Body of pancreas (tissue), 4 donors: ENCODE results near the gene MALAT1. TPM values are rescaled to one million over a fixed set of nuclear protein-coding genes. Genes with fewer than 3 reads are reported as not detected.

Source experiments
- ATAC-seq: fragments of 150-250 bp; one replicate; pipeline ENCODE4 v1.9.1; 2016
- DNase-seq, 4 donors: peaks; one replicate each; pipeline ENCODE4 v3.0.0-alpha.2; 2019
- H3K27ac ChIP-seq, 4 donors: fragments of 200-600 bp; sonication (generic); 1 replicate in 3 of 4; 2 replicates in 1 of 4; pipeline versions ENCODE4 v1.5.1 to v1.6.1; 2016 to 2019; ENCODE audit warnings: mild to moderate bottlenecking in 1 of 4, mixed read lengths in 1 of 4, moderate library complexity in 1 of 4
- H3K27me3 ChIP-seq, 2 donors: fragments of 200-600 bp; sonication (generic); one replicate each; pipeline ENCODE4 v1.6.0; 2016; ENCODE audit warnings: mild to moderate bottlenecking in 1 of 2
- H3K36me3 ChIP-seq, 2 donors: fragments of 200-600 bp; sonication (generic); replicated peaks in 1 of 2; 2 replicates each; pipeline ENCODE4 v1.5.1; 2016; ENCODE audit warnings: low read depth in 2 of 2; ENCODE audit not compliant: insufficient read depth in 1 of 2
- H3K4me1 ChIP-seq: fragments of 200-600 bp; sonication (generic); one replicate; pipeline ENCODE4 v1.6.0; 2016
- H3K4me3 ChIP-seq, 2 donors: fragments of 200-600 bp; sonication (generic); 1 replicate in 1 of 2; 2 replicates in 1 of 2; pipeline ENCODE4 v1.5.1; 2016 to 2019
- H3K9me3 ChIP-seq, 3 donors: fragments of 200-600 bp; sonication (generic); 1 replicate in 2 of 3; 2 replicates in 1 of 3; pipeline ENCODE4 v1.5.1; 2016
- POLR2A ChIP-seq, 3 donors: fragments of 450-650 bp; IDR thresholded peaks; one replicate each; pipeline ENCODE4 v1.6.1; 2016; ENCODE audit warnings: antibody characterized with exemption in 3 of 3, mild to moderate bottlenecking in 2 of 3
- WGBS, 2 donors: methylation state at CpG; one replicate each; pipeline ENCODE4 v1.1.5; 2017; 5-methylcytosine and 5-hydroxymethylcytosine counted together
- intact Hi-C: fragments of 100-400 bp; cut with DNase I; formaldehyde crosslinking; loops from one replicate; pipeline ENCODE4 v1.15.1; 2023
- total RNA-seq, 2 donors: library from RNA; depleted of rRNA; stranded (reverse); fragments of >200 nt; gene quantifications; one replicate each; pipeline ENCODE4 v1.1.0, GENCODE V29; 2016
- TF ChIP-seq, protein P1 (sequence below), 7 experiments: fragments of 450-650 bp in 4 of 7; fragments of 200-600 bp in 3 of 7; sonication (generic) in 3 of 7; IDR thresholded peaks; one replicate each; pipeline ENCODE4 v1.5.1; 2016 to 2019; ENCODE audit warnings: antibody characterized with exemption in 7 of 7

The MALAT1 gene
- total RNA-seq, 2 donors from 2014 or later: 10,129 to 14,092 TPM

GRCh38 chr11:65546217-65546958 lies 47.5 kb downstream of the MALAT1 start:
- ATAC-seq: peak; percentile 93
- peaks cover 25% of the 10 kb centered on the region for H3K4me1 ChIP-seq

DNA sequence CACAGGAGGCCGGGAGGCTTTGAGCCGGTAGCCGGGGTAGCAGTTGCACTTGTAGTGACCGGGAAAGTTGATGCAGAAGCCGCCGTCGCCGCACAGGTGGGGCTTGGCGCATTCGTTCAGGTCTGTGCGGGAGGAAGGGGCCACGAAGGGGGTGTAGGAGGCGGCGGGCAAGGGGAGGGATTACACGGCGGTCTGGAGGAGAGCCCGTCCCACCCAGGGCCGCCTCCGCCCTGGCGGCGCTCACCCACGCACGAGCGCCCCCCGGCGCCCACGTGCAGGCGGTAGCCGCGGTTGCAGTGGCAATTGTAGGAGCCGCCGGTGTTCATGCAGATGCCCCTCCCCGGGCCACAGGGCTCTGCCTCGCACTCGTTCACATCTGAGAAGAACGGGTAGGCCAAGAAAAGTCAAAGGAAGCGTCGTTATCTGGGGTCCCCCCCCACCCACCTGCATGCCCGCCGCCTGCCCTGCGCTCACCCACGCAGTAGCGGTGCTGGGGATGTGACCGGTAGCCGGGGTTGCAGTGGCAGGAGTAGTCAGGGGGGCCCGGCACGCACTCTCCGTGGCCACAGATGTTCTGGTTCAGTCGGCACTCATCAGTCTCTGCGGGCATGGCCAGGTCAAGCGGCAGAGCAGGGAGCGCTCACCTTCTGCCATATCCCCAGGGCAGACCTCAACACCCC lies 48.7 kb downstream of the MALAT1 start:
- intact Hi-C loops: no loop called here
- WGBS, 2 donors: 84 to 90% methylated on average over 32 to 52 of the region's 52 CpGs
- TF ChIP-seq, protein P1, sequence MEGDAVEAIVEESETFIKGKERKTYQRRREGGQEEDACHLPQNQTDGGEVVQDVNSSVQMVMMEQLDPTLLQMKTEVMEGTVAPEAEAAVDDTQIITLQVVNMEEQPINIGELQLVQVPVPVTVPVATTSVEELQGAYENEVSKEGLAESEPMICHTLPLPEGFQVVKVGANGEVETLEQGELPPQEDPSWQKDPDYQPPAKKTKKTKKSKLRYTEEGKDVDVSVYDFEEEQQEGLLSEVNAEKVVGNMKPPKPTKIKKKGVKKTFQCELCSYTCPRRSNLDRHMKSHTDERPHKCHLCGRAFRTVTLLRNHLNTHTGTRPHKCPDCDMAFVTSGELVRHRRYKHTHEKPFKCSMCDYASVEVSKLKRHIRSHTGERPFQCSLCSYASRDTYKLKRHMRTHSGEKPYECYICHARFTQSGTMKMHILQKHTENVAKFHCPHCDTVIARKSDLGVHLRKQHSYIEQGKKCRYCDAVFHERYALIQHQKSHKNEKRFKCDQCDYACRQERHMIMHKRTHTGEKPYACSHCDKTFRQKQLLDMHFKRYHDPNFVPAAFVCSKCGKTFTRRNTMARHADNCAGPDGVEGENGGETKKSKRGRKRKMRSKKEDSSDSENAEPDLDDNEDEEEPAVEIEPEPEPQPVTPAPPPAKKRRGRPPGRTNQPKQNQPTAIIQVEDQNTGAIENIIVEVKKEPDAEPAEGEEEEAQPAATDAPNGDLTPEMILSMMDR (IDR thresholded peaks at IDR 0.05): no peak
- TF ChIP-seq POLR2A (IDR thresholded peaks at IDR 0.05): no peak
- Histone ChIP-seq H3K4me1 (peaks cover 33% of the 10 kb centered on the region), H3K4me3 (no peak overlapping the region), H3K27ac (no peak overlapping the region), H3K27me3 (no peaks in the 10 kb centered on the region), H3K9me3 (no peaks in the 10 kb centered on the region), H3K36me3 (no peaks in the 10 kb centered on the region)
- ATAC-seq (no peak), DNase-seq (no peak)

More at GRCh38 chr11:65546217-65546958, 47.5 kb downstream of the MALAT1 start:
- peak overlapping the region in 1 of 2 donors; percentile 11 for H3K4me3 ChIP-seq
- no peaks in the 10 kb centered on the region for H3K9me3 ChIP-seq
- H3K27ac ChIP-seq: peak overlapping the region; percentile 52 to 91 (median 68)
- no peaks in the 10 kb centered on the region for H3K36me3 ChIP-seq
- peak; percentile 95 to 97 (median 96) for DNase-seq
- peak in 2 of 3 donors; percentile 41 to 51 for TF ChIP-seq POLR2A (IDR thresholded peaks at IDR 0.05)
- TF ChIP-seq, protein P1 (IDR thresholded peaks at IDR 0.05): peak in 1 of 7 experiments; percentile 6
- 5 to 23% methylated on average over 7 to 59 of the region's 64 CpGs for WGBS, 2 donors
- intact Hi-C loops: no loop called here
- H3K27me3 ChIP-seq: no peaks in the 10 kb centered on the region

- WGBS, 2 donors: 93 to 94% methylated on average over 3 of the region's 3 CpGs
- intact Hi-C loops: no loop called here
- ATAC-seq (no peak), DNase-seq (no peak)
- TF ChIP-seq, protein P1 (IDR thresholded peaks at IDR 0.05): no peak
- no peak for TF ChIP-seq POLR2A (IDR thresholded peaks at IDR 0.05)
- H3K4me1 ChIP-seq: peaks cover 35% of the 10 kb centered on the region
- H3K27ac ChIP-seq: no peak overlapping the region
- H3K9me3 ChIP-seq: no peaks in the 10 kb centered on the region
- H3K4me3 ChIP-seq: no peak overlapping the region
- H3K36me3 ChIP-seq: no peaks in the 10 kb centered on the region
- no peaks in the 10 kb centered on the region for H3K27me3 ChIP-seq
These were observed 49.5 kb downstream of the MALAT1 start for GRCh38 chr11:65548395-65548794.

GRCh38 chr11:65549096-65549495 lies 50.3 kb downstream of the MALAT1 start:
- Histone ChIP-seq H3K4me3 (no peak overlapping the region), H3K27ac (no peak overlapping the region), H3K4me1 (peaks cover 35% of the 10 kb centered on the region), H3K36me3 (no peaks in the 10 kb centered on the region), H3K27me3 (no peaks in the 10 kb centered on the region), H3K9me3 (no peaks in the 10 kb centered on the region)
- WGBS, 2 donors: 94% methylated on average over 3 of the region's 3 CpGs
- no peak for DNase-seq
- no peak for TF ChIP-seq POLR2A (IDR thresholded peaks at IDR 0.05)
- TF ChIP-seq, protein P1 (IDR thresholded peaks at IDR 0.05): no peak
- intact Hi-C loops: no loop called here
- no peak for ATAC-seq
